HG03342 (cell line): ENCODE results near the gene RSRC1.
"Not testable (repeated sequence)": the region's sequence is repeated elsewhere in the genome, so short reads cannot be mapped to it uniquely, and the experiment has no call there.

Experiments used
- ATAC-seq: cut with Tn5 transposase; IDR thresholded peaks from one replicate; pipeline ENCODE4 v1.9.1; 2021; ENCODE audit warnings: mild to moderate bottlenecking, moderate library complexity; ENCODE audit not compliant: unreplicated experiment

RSRC1 gene

GRCh38 chr3:158220575-158220974 lies 110.7 kb downstream of the RSRC1 start:
- ATAC-seq = no peak

- no peak for ATAC-seq
Measured at GRCh38 chr3:158221426-158221825, 111.5 kb downstream of the RSRC1 start.

GRCh38 chr3:158226429-158226828 lies 116.5 kb downstream of the RSRC1 start:
- ATAC-seq = no peak

- not testable (repeated sequence) for ATAC-seq
Measured at GRCh38 chr3:158228942-158229341, 119.1 kb downstream of the RSRC1 start.

- ATAC-seq = no peak
Measured at GRCh38 chr3:158233791-158234190, 123.9 kb downstream of the RSRC1 start.

- no peak for ATAC-seq
Measured at GRCh38 chr3:158244274-158244673, 134.4 kb downstream of the RSRC1 start.

- ATAC-seq = no peak
Measured at GRCh38 chr3:158247288-158247687, 137.4 kb downstream of the RSRC1 start.

- ATAC-seq = no peak
Measured at GRCh38 chr3:158248261-158248660, 138.4 kb downstream of the RSRC1 start.

GRCh38 chr3:158249183-158249582 lies 139.3 kb downstream of the RSRC1 start:
- peak; percentile 57 for ATAC-seq

GRCh38 chr3:158258619-158259018 lies 148.7 kb downstream of the RSRC1 start:
- no peak for ATAC-seq

GRCh38 chr3:158260392-158260791 lies 150.5 kb downstream of the RSRC1 start:
- ATAC-seq = no peak

GRCh38 chr3:158261371-158261991 lies 151.6 kb downstream of the RSRC1 start:
- ATAC-seq = no peak

- no peak for ATAC-seq
Measured at GRCh38 chr3:158264894-158265293, 155.0 kb downstream of the RSRC1 start.

- ATAC-seq = no peak
Measured at GRCh38 chr3:158267015-158267414, 157.1 kb downstream of the RSRC1 start.

GRCh38 chr3:158269942-158270341 lies 160.1 kb downstream of the RSRC1 start:
- ATAC-seq = no peak

GRCh38 chr3:158272081-158272480 lies 162.2 kb downstream of the RSRC1 start:
- no peak for ATAC-seq

- no peak for ATAC-seq
Measured at GRCh38 chr3:158273656-158274055, 163.8 kb downstream of the RSRC1 start.

- ATAC-seq = no peak
Measured at GRCh38 chr3:158278187-158278586, 168.3 kb downstream of the RSRC1 start.

GRCh38 chr3:158279609-158280008 lies 169.7 kb downstream of the RSRC1 start:
- no peak for ATAC-seq

- ATAC-seq = no peak
Measured at GRCh38 chr3:158295771-158296170, 185.9 kb downstream of the RSRC1 start.

- no peak for ATAC-seq
Measured at GRCh38 chr3:158297940-158298339, 188.1 kb downstream of the RSRC1 start.

- no peak for ATAC-seq
Measured at GRCh38 chr3:158308236-158308928, 198.5 kb downstream of the RSRC1 start.
